ENCODE data around the gene SLC12A7.
"Not testable (repeated sequence)": the region's sequence is repeated elsewhere in the genome, so short reads cannot be mapped to it uniquely, and the experiment has no call there.

The SLC12A7 gene

GRCh38 chr5:1003296-1003937 is 108.4 kb downstream of the SLC12A7 start:
- DNase-seq, result no peak

- DNase-seq, result no peak
Measured at GRCh38 chr5:1002836-1003235, 109.0 kb downstream of the SLC12A7 start.

DNA sequence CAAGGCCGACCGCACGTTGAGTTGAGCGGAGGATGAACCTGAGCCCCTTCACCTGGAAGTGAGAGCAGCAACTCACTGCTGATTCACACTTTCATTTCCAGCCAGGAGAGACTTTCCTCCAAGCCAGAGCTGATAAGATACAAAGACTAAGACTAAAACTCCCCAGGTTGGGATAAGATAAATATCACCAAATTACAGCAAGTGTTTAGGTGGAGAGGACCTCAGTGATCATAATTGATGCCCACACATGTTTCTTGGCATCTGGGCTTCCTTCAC is 109.7 kb downstream of the SLC12A7 start:
- DNase-seq, result no peak

DNA sequence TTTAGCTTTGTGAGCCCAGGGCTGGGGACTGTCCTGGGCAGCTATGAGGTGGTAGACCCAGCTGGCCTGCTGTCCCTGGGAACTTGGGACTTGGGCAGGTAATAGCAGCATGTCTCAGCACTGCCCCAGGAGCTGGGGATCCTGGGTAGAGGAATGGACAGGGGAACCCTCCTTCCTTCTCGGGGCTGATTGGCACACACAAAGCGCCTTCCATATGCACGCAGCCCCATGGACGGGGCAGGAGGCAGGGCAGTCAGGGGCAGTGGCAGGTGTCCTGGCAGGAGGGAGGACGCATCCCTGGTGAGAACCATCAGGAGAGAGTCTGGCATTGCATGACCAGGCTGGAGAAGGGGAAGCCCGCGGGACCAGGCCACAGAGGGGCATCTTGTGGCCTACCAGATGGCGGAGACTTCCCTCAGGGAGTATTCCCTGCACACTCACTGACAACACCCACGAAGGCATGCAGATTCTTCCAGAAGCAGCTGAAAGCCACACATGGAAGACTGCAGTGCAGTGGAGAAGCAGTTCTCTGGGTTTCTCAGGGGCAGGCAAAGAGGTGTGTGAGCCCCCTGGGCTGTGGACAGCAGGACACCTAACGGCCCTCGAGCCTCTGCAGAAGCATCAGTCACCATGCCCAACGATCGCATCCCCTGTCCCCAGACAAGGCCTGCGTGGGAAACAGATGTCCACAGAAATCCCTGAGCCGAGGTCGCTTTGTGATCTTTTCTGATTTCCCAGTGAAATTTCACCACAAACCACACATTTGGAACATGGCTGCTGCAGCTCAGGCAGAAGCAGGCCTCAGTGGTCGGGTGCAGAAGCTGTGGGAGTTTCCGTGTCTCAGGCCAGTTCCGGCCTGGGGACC is 110.2 kb downstream of the SLC12A7 start:
- DNase-seq, result no peak

GRCh38 chr5:1000831-1001230 is 111.0 kb downstream of the SLC12A7 start:
- not testable (repeated sequence) for DNase-seq
